Left colon (tissue), 2 donors: ENCODE results near the gene THAP6. TPM values are rescaled to one million over a fixed set of nuclear protein-coding genes. Genes with fewer than 3 reads are reported as not detected.
"Not testable (repeated sequence)": the region's sequence is repeated elsewhere in the genome, so short reads cannot be mapped to it uniquely, and the experiment has no call there.

ENCODE experiments used
- ATAC-seq: fragments of 200-7000 bp; cut with Tn5 transposase; one replicate; pipeline ENCODE4 v1.9.1; 2020; ENCODE audit warnings: mild to moderate bottlenecking, moderate library complexity
- DNase-seq, 2 donors: peaks; one replicate each; pipeline ENCODE4 v3.0.0-alpha.2; 2020
- intact Hi-C, 2 donors: fragments of 100-400 bp; cut with DNase I in 1 of 2; cut with micrococcal nuclease in 1 of 2; formaldehyde crosslinking; loops; one replicate each; pipeline versions ENCODE4 v1.11.2 to v1.14.0; 2022; cut with DNase I, micrococcal nuclease
- long read RNA-seq: library from polyadenylated mRNA; unstranded; transcript quantifications from one replicate; pipeline ENCODE4 v2.0.0, GENCODE V29; 2021
- total RNA-seq, 2 donors: library from RNA; stranded (reverse); fragmentation: NEBNext Ultra II Directional; extraction: Animal tissue kit (Norgen Biotek cat#: 25700); gene quantifications; one replicate each; pipeline ENCODE4 v1.2.1, GENCODE V29; 2021
- donor health status: DM: no; HTN: no; CAD: no.
- donor health status: DM: yes; HTN: yes; CAD: no.

Gene THAP6
- 10 to 100 TPM; 13.7 to 21.4 TPM for total RNA-seq
- long read RNA-seq, transcript THAP6-201 (5 exons, 3,549 nt) = major isoform, 12 of 16 reads
- long read RNA-seq, partial matches to known transcripts = 1 of 16 reads
- long read RNA-seq, other reads (novel, unspliced or antisense) = 1 of 16 reads

- intact Hi-C loops = no loop called here
- DNase-seq (peak; percentile 96 to 98), ATAC-seq (peak; percentile 91)
These were observed at the start of gene THAP6, which contains the start of gene RCHY1 for GRCh38 chr4:75514131-75514948. THAP6 (plus strand) TSS chr4:75514473; CDS start chr4:75515453, 980 bp downstream. RCHY1 (minus strand) TSS chr4:75514403; CDS start chr4:75514286, 117 bp downstream.

- DNase-seq = no peak
- intact Hi-C loops = no loop called here
- no peak for ATAC-seq
These were observed 44.4 kb upstream of the THAP6 start for GRCh38 chr4:75469896-75470295.

GRCh38 chr4:75470738-75471137, 43.5 kb upstream of the THAP6 start:
- intact Hi-C loops = no loop called here
- DNase-seq (no peak), ATAC-seq (no peak)

GRCh38 chr4:75477201-75477600, 37.1 kb upstream of the THAP6 start:
- ATAC-seq = no peak
- intact Hi-C loops = no loop called here

GRCh38 chr4:75484190-75484589, 30.1 kb upstream of the THAP6 start:
- ATAC-seq = no peak
- DNase-seq = no peak
- intact Hi-C loops = no loop called here

More at GRCh38 chr4:75477201-75477600, 37.1 kb upstream of the THAP6 start:
- no peak for DNase-seq

GRCh38 chr4:75490155-75490554, 24.1 kb upstream of the THAP6 start:
- intact Hi-C loops = loop anchor here in 1 of 2 donors (10.0 kb wide), 1 partner anchor 565 kb away; no protein-coding TSS in a partner anchor
- DNase-seq (no peak), ATAC-seq (no peak)

GRCh38 chr4:75494563-75494962, 19.7 kb upstream of the THAP6 start:
- no peak for DNase-seq
- intact Hi-C loops = loop anchor here in 1 of 2 donors (10.0 kb wide), 1 partner anchor 570 kb away; no protein-coding TSS in a partner anchor
- no peak for ATAC-seq

- ATAC-seq (no peak), DNase-seq (no peak)
- intact Hi-C loops = loop anchor here in 1 of 2 donors (10.0 kb wide), 1 partner anchor 571 kb away; no protein-coding TSS in a partner anchor
These were observed 18.8 kb upstream of the THAP6 start for GRCh38 chr4:75495476-75495875.

- DNase-seq = no peak
- intact Hi-C loops = loop anchor here in 1 of 2 donors (10.0 kb wide), 1 partner anchor 572 kb away; no protein-coding TSS in a partner anchor
- ATAC-seq = no peak
These were observed 17.9 kb upstream of the THAP6 start for GRCh38 chr4:75496406-75496805.

GRCh38 chr4:75497133-75497532, 17.1 kb upstream of the THAP6 start:
- no peak for ATAC-seq
- no peak for DNase-seq
- intact Hi-C loops = loop anchor here in 1 of 2 donors (10.0 kb wide), 1 partner anchor 572 kb away; no protein-coding TSS in a partner anchor

GRCh38 chr4:75498041-75498440, 16.2 kb upstream of the THAP6 start:
- intact Hi-C loops = loop anchor here in 1 of 2 donors (10.0 kb wide), 1 partner anchor 573 kb away; no protein-coding TSS in a partner anchor

GRCh38 chr4:75499900-75500299, 14.4 kb upstream of the THAP6 start:
- DNase-seq = no peak
- ATAC-seq = no peak
- intact Hi-C loops = loop anchor here in 1 of 2 donors (10.0 kb wide), 1 partner anchor 575 kb away; no protein-coding TSS in a partner anchor

More at GRCh38 chr4:75498041-75498440, 16.2 kb upstream of the THAP6 start:
- no peak for DNase-seq
- ATAC-seq = no peak

GRCh38 chr4:75502671-75503070, 11.6 kb upstream of the THAP6 start:
- ATAC-seq (no peak), DNase-seq (no peak)
- intact Hi-C loops = no loop called here

- ATAC-seq (peak; percentile 90), DNase-seq (no peak)
- intact Hi-C loops = no loop called here
These were observed 8.6 kb upstream of the THAP6 start for GRCh38 chr4:75505630-75506029.

GRCh38 chr4:75509592-75509991, 4.7 kb upstream of the THAP6 start:
- ATAC-seq, intact Hi-C loops, DNase-seq: not testable (repeated sequence)

- ATAC-seq = no peak
- intact Hi-C loops = no loop called here
- DNase-seq = no peak
These were observed 2.4 kb upstream of the THAP6 start for GRCh38 chr4:75511841-75512240.

GRCh38 chr4:75512386-75513211, 1.7 kb upstream of the THAP6 start:
- intact Hi-C loops = no loop called here
- DNase-seq (no peak), ATAC-seq (no peak)

GRCh38 chr4:75513526-75514130, 645 bp upstream of the THAP6 start:
- DNase-seq (no peak), ATAC-seq (peak; percentile 5)
- intact Hi-C loops = no loop called here
